ENCODE results near the gene RSAD1. TPM values are rescaled to one million over a fixed set of nuclear protein-coding genes. Genes with fewer than 3 reads are reported as not detected.
A peak's percentile ranks its signal among the peaks of the same experiment; 100 is the strongest.

RSAD1 gene
- total RNA-seq, 2 experiments from 2014 or later = 44.6 to 44.7 TPM

DNA sequence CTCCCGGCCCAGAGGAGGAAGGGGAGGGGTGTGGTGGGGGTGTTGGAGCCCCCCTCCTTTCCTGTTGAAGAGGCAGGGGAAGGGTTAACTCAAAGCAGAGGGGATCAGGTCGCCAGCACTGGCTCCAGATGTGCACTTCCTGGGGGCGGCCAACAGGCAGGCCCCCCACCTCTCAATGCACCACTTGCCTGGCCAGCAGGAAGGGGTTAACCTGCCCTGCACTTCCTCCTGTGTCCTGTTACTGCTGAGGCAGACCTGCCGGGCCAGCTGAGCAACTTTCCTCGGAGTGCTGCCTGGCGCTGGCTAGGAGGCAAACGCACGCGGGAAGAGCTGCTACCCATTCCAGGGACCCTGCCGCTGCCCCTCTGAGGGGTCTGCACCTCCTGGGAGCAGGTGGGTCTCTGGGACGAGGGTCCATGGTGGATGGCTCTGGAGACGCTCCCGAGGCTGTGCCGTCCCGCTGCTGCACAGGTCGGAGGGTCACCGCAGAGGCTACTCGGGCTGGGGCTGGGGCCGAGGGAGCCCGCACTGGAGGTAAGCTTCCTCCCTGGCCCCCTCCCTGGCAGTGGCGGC is 53.9 kb downstream of the RSAD1 start, which contains the start of gene EPN3:
EPN3 (plus strand) TSS at position 284 of the 573 bp plus-strand sequence. CDS start 3,822 bp downstream, outside the sequence.
- intact Hi-C loops (cut with DNase I, micrococcal nuclease) = no loop called here
- ATAC-seq (ENCODE audit: poor library complexity) = peak; percentile 24
- H3K9me3 ChIP-seq (ENCODE audit: control insufficient read depth in 1 of 2, insufficient read depth in 1 of 2, low read length in 2 of 2) = peaks cover 0 to 8% of the 10 kb centered on the region in 2 experiments
- H3K4me1 Mint-ChIP-seq (ENCODE audit: low read depth) = peaks cover 9% of the 10 kb centered on the region
- TF ChIP-seq, protein P1, sequence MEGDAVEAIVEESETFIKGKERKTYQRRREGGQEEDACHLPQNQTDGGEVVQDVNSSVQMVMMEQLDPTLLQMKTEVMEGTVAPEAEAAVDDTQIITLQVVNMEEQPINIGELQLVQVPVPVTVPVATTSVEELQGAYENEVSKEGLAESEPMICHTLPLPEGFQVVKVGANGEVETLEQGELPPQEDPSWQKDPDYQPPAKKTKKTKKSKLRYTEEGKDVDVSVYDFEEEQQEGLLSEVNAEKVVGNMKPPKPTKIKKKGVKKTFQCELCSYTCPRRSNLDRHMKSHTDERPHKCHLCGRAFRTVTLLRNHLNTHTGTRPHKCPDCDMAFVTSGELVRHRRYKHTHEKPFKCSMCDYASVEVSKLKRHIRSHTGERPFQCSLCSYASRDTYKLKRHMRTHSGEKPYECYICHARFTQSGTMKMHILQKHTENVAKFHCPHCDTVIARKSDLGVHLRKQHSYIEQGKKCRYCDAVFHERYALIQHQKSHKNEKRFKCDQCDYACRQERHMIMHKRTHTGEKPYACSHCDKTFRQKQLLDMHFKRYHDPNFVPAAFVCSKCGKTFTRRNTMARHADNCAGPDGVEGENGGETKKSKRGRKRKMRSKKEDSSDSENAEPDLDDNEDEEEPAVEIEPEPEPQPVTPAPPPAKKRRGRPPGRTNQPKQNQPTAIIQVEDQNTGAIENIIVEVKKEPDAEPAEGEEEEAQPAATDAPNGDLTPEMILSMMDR (IDR thresholded peaks at IDR 0.05) = no peak
- POLR2A ChIA-PET = interaction anchor here (0.9 kb wide), 1 partner anchor 9 kb away, joined by 3 read pairs; no protein-coding TSS in a partner anchor
- H3K4me3 ChIP-seq (ENCODE audit: low read length) = no peak within 1 kb of the TSS
- H3K36me3 ChIP-seq (ENCODE audit: insufficient read depth, low read length) = no peaks in the 10 kb centered on the region
- H3K27me3 Mint-ChIP-seq = peaks cover 81% of the 10 kb centered on the region
- peaks cover 20% of the 10 kb centered on the region for H3K4me1 ChIP-seq (ENCODE audit: insufficient read depth, low read length)
- no peak within 1 kb of the TSS for H3K4me3 Mint-ChIP-seq
- H3K27ac Mint-ChIP-seq = no peak within 1 kb of the TSS
- no peaks in the 10 kb centered on the region for H3K36me3 Mint-ChIP-seq (ENCODE audit: low read depth)
- H3K27ac ChIP-seq (ENCODE audit: low read depth in 1 of 2, low read length in 2 of 2) = no peak within 1 kb of the TSS
- no peaks in the 10 kb centered on the region for H3K9me3 Mint-ChIP-seq
- CTCF ChIA-PET = interaction anchor here (1.0 kb wide), 1 partner anchor 27 kb away, joined by 3 read pairs; no protein-coding TSS in a partner anchor
- H3K27me3 ChIP-seq (ENCODE audit: control insufficient read depth in 1 of 2, insufficient read depth in 2 of 2, low read length in 2 of 2) = peaks cover 41 to 42% of the 10 kb centered on the region in 2 experiments
- no peak for DNase-seq

DNA sequence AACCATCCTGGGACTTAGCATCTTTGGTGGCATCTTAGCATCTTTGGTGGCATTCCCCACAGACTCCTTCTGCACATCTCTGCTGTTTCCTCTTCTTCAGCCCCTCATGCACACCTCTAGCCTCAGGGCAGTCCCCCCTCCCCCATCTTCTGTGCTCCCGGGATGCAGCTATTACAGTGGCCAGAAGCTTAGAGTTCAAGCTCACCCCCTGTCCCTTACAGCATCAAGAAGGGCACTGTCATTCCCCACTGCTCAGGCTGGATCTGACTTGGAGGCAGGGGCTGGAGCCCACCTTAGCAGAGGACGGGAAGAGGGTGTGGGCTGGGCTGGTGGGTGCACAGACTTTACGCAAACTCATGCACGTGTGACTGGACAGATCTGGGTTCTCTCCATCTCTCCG is 54.5 kb downstream of the RSAD1 start:
- Histone ChIP-seq H3K27ac (ENCODE audit: low read depth in 1 of 2, low read length in 2 of 2) (no peak overlapping the region), H3K27me3 (ENCODE audit: control insufficient read depth in 1 of 2, insufficient read depth in 2 of 2, low read length in 2 of 2) (peaks cover 41 to 42% of the 10 kb centered on the region in 2 experiments), H3K4me1 (ENCODE audit: insufficient read depth, low read length) (peaks cover 20% of the 10 kb centered on the region), H3K4me3 (ENCODE audit: low read length) (no peak overlapping the region), H3K9me3 (ENCODE audit: control insufficient read depth in 1 of 2, insufficient read depth in 1 of 2, low read length in 2 of 2) (peaks cover 0 to 8% of the 10 kb centered on the region in 2 experiments), H3K36me3 (ENCODE audit: insufficient read depth, low read length) (no peaks in the 10 kb centered on the region)
- TF ChIP-seq, protein P1 (IDR thresholded peaks at IDR 0.05) = no peak
- Mint-ChIP-seq H3K36me3 (ENCODE audit: low read depth) (no peaks in the 10 kb centered on the region), H3K27ac (no peak overlapping the region), H3K9me3 (no peaks in the 10 kb centered on the region), H3K27me3 (peaks cover 80% of the 10 kb centered on the region), H3K4me1 (ENCODE audit: low read depth) (peaks cover 9% of the 10 kb centered on the region), H3K4me3 (no peak overlapping the region)
- DNase-seq (no peak), ATAC-seq (ENCODE audit: poor library complexity) (no peak)
- ChIA-PET POLR2A (no interaction called here), CTCF (interaction anchor here (1.0 kb wide), 1 partner anchor 26 kb away, joined by 3 read pairs; no protein-coding TSS in a partner anchor)
- intact Hi-C loops (cut with DNase I, micrococcal nuclease) = no loop called here

DNA sequence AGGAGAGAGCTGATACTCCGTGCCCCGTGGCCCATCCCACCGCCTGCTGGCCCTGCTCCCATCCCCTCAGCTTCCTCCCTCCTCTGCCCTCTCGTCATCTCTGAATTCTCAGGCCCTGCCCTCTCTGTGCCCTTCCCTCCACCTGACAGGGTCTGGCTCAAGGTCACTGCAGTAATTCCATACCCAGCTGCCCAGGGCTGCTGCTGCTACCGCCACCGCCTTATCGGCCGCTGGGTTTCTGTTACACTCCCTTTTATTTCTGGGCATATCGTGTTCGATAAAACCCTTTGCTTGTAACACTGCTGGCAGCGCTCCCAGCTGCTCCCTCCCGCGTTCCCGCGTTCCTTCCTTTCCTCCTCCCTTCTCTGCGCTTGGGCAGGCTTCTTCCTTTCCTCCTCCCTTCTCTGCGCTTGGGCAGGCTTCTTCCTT is 55.1 kb downstream of the RSAD1 start:
- Mint-ChIP-seq H3K36me3 (ENCODE audit: low read depth) (no peaks in the 10 kb centered on the region), H3K9me3 (no peaks in the 10 kb centered on the region), H3K4me1 (ENCODE audit: low read depth) (peaks cover 9% of the 10 kb centered on the region), H3K27me3 (peaks cover 74% of the 10 kb centered on the region), H3K4me3 (no peak overlapping the region), H3K27ac (no peak overlapping the region)
- Histone ChIP-seq H3K27me3 (ENCODE audit: control insufficient read depth in 1 of 2, insufficient read depth in 2 of 2, low read length in 2 of 2) (peaks cover 41 to 42% of the 10 kb centered on the region in 2 experiments), H3K4me3 (ENCODE audit: low read length) (no peak overlapping the region), H3K27ac (ENCODE audit: low read depth in 1 of 2, low read length in 2 of 2) (no peak overlapping the region), H3K36me3 (ENCODE audit: insufficient read depth, low read length) (no peaks in the 10 kb centered on the region), H3K4me1 (ENCODE audit: insufficient read depth, low read length) (peaks cover 20% of the 10 kb centered on the region), H3K9me3 (ENCODE audit: control insufficient read depth in 1 of 2, insufficient read depth in 1 of 2, low read length in 2 of 2) (peaks cover 0 to 8% of the 10 kb centered on the region in 2 experiments)
- DNase-seq = no peak
- ChIA-PET CTCF (no interaction called here), POLR2A (interaction anchor here (0.6 kb wide), 1 partner anchor 62 kb away, joined by 3 read pairs; no protein-coding TSS in a partner anchor)
- TF ChIP-seq, protein P1 (IDR thresholded peaks at IDR 0.05) = no peak
- intact Hi-C loops (cut with DNase I, micrococcal nuclease) = no loop called here
- ATAC-seq (ENCODE audit: poor library complexity) = no peak
